K562 (cell line): ENCODE results near the gene PTCH2. TPM values are rescaled to one million over a fixed set of nuclear protein-coding genes. Genes with fewer than 3 reads are reported as not detected.

Experiments
- BCL6 ChIP-seq: fragments of 250-450 bp; sonication (Bioruptor Pico); IDR thresholded peaks from 2 replicates; pipeline ENCODE4 v1.4.0; 2020
- BCOR ChIP-seq: fragments of 450-650 bp; IDR thresholded peaks from 2 replicates; pipeline ENCODE4 v1.6.1; 2016
- BDP1 ChIP-seq: IDR thresholded peaks from 3 replicates; pipeline ENCODE4 v1.6.1; 2011; ENCODE audit not compliant: insufficient read length, insufficient read depth
- FOXK1 ChIP-seq: sonication (generic); formaldehyde crosslinking; IDR thresholded peaks from 2 replicates; pipeline ENCODE4 v1.8.0; 2022; ENCODE audit warnings: missing genetic modification reagents, mild to moderate bottlenecking, borderline replicate concordance
- ID3 ChIP-seq, 2 experiments: fragments of 250-450 bp in 1 of 2; fragments of 450-650 bp in 1 of 2; sonication (Bioruptor Pico) in 1 of 2; IDR thresholded peaks; 2 replicates each; pipeline versions ENCODE4 v1.6.1 to v1.8.0; 2016 to 2021; ENCODE audit warnings: mild to moderate bottlenecking in 2 of 2, moderate library complexity in 2 of 2, missing compliant biosample characterization in 1 of 2, missing genetic modification characterization in 1 of 2
- MAFG ChIP-seq: fragments of 450-650 bp; conservative IDR thresholded peaks from 2 replicates; pipeline ENCODE4 v1.6.1; 2016; ENCODE audit warnings: missing genetic modification characterization, missing compliant biosample characterization
- MCM5 ChIP-seq: fragments of 450-650 bp; IDR thresholded peaks from 2 replicates; pipeline ENCODE4 v1.6.1; 2016; ENCODE audit warnings: low read depth
- PHF20 ChIP-seq: fragments of 450-650 bp; IDR thresholded peaks from 2 replicates; pipeline ENCODE4 v1.6.1; 2018; ENCODE audit not compliant: partially characterized antibody
- RBFOX2 ChIP-seq: fragments of 200-400 bp; formaldehyde crosslinking; IDR thresholded peaks from 2 replicates; pipeline ENCODE4 v1.6.1; 2017; ENCODE audit warnings: low read depth, mild to moderate bottlenecking, low read length, moderate library complexity
- RREB1 ChIP-seq: fragments of 250-450 bp; sonication (Bioruptor Pico); IDR thresholded peaks from 2 replicates; pipeline ENCODE4 v1.4.0; 2020
- SETDB1 ChIP-seq: IDR thresholded peaks from one replicate; pipeline ENCODE4 v1.6.1; 2012; ENCODE audit warnings: low read length, control low read depth, inconsistent platforms
- SPI1 ChIP-seq: IDR thresholded peaks from 2 replicates; pipeline ENCODE4 v1.6.1; 2011; ENCODE audit warnings: low read depth, low read length, control low read depth, borderline replicate concordance
- SREBF2 ChIP-seq: sonication (generic); formaldehyde crosslinking; IDR thresholded peaks from 2 replicates; pipeline ENCODE4 v1.4.0; 2020; ENCODE audit warnings: mild to moderate bottlenecking, missing genetic modification reagents
- XRCC4 ChIP-seq: IDR thresholded peaks from one replicate; pipeline ENCODE4 v1.6.1; 2011; ENCODE audit not compliant: insufficient read depth, insufficient read length; ENCODE audit errors: extremely low read depth
- XRCC5 ChIP-seq: fragments of 200-400 bp; formaldehyde crosslinking; IDR thresholded peaks from 2 replicates; pipeline ENCODE4 v1.6.1; 2017; ENCODE audit warnings: low read depth, mild to moderate bottlenecking, low read length
- ZNF282 ChIP-seq: sonication (generic); formaldehyde crosslinking; IDR thresholded peaks from 2 replicates; pipeline ENCODE4 v1.8.1; 2023; ENCODE audit warnings: missing genetic modification reagents
- ZNF707 ChIP-seq: fragments of 250-450 bp; sonication (Bioruptor Pico); conservative IDR thresholded peaks from 2 replicates; pipeline ENCODE4 v1.8.0; 2022; ENCODE audit warnings: inconsistent platforms, mild to moderate bottlenecking, moderate library complexity
- ZSCAN29 ChIP-seq: fragments of 450-650 bp; IDR thresholded peaks from 2 replicates; pipeline ENCODE4 v1.6.1; 2017
- polyA plus RNA-seq, 8 experiments: library from polyadenylated mRNA; depleted of rRNA in 4 of 8; stranded (reverse) in 5 of 8; unstranded in 3 of 8; fragments of >200 nt; fragmentation: Nextera tagmentation in 2 of 8; fragmentation: Illumina TruSeq in 1 of 8; extraction: Ambion mirVana in 2 of 8; extraction: Trizol in 1 of 8; gene quantifications; 2 replicates each; pipeline versions ENCODE4 v1.2.1 to v1.2.3, GENCODE V29; 2011 to 2014; ENCODE audit warnings: inconsistent platforms in 1 of 8, missing spikeins in 1 of 8
- total RNA-seq, 7 experiments: library from RNA; depleted of rRNA in 6 of 7; stranded (reverse); fragments of >200 nt in 6 of 7; fragmentation: Illumina TruSeq in 2 of 7; extraction: Trizol in 2 of 7; gene quantifications; 2 replicates each; pipeline versions ENCODE4 v1.2.1 to v1.2.3, GENCODE V29; 2011 to 2021; ENCODE audit warnings: low replicate concordance in 1 of 7
- TF ChIP-seq, protein P1 (sequence below), 3 experiments: fragments of 200-800 bp in 1 of 3; fragments of 250-450 bp in 1 of 3; fragments of 450-650 bp in 1 of 3; sonication (Bioruptor Pico) in 1 of 3; sonication (Bioruptor generic) in 1 of 3; formaldehyde crosslinking in 1 of 3; IDR thresholded peaks; 2 replicates each; pipeline versions ENCODE4 v1.6.1 to v1.8.0; 2016 to 2022; ENCODE audit warnings: mild to moderate bottlenecking in 2 of 3, missing genetic modification characterization in 2 of 3, missing compliant biosample characterization in 1 of 3, moderate library complexity in 1 of 3

PTCH2 gene
- total and polyA plus RNA-seq, 9 of the 15 experiments (the other 6 are each of a cell fraction or from before 2014, with no cell fraction given), result 0.15 to 27.3 (median 0.48) TPM; not detected in 1

DNA sequence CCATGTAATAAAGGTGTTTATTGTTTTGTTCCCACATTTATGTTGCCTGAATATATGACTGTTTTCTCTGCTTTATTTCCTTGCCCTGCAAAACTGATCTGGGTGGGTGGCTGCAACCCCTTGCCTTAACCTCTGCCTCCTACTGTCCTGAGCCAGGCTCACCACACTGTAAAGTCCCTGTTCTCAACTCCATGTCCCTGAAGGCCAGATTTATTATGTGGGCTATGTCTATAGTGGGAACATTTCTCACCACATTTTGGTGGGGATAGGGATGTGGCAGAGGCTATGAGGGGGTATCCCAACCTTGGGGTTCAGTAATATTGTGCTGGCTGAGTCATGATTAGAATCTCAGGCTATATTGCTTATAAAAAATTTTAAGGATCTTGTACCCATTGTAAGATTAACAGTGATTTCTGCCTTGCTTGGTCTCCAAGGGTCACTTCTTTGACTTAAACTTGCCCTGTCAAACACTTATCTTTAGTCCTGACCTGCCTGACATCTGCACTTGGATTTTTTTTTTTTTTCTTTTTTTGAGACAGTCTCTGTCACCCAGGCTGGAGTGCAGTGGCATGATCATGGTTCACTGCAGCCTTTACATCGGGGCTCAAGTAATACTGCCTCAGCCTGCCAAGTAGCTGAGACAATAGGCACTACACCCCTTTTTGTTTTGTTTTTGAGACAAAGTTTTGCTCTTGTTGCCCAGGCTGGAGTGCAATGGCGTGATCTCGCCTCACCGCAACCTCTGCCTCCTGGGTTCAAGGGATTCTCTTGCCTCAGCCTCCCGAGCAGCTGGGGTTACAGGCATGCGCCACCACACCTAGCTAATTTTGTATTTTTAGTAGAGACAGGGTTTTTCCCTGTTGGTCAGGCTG is 64.1 kb downstream of the PTCH2 start (continued):
- no peak for TF ChIP-seq ID3 (CRISPR knock-in tag; IDR thresholded peaks at IDR 0.05)
- no peak for TF ChIP-seq ID3 (tag; IDR thresholded peaks at IDR 0.05)
- TF ChIP-seq SPI1, result no peak
- TF ChIP-seq XRCC4, result no peak
- TF ChIP-seq, protein P1, sequence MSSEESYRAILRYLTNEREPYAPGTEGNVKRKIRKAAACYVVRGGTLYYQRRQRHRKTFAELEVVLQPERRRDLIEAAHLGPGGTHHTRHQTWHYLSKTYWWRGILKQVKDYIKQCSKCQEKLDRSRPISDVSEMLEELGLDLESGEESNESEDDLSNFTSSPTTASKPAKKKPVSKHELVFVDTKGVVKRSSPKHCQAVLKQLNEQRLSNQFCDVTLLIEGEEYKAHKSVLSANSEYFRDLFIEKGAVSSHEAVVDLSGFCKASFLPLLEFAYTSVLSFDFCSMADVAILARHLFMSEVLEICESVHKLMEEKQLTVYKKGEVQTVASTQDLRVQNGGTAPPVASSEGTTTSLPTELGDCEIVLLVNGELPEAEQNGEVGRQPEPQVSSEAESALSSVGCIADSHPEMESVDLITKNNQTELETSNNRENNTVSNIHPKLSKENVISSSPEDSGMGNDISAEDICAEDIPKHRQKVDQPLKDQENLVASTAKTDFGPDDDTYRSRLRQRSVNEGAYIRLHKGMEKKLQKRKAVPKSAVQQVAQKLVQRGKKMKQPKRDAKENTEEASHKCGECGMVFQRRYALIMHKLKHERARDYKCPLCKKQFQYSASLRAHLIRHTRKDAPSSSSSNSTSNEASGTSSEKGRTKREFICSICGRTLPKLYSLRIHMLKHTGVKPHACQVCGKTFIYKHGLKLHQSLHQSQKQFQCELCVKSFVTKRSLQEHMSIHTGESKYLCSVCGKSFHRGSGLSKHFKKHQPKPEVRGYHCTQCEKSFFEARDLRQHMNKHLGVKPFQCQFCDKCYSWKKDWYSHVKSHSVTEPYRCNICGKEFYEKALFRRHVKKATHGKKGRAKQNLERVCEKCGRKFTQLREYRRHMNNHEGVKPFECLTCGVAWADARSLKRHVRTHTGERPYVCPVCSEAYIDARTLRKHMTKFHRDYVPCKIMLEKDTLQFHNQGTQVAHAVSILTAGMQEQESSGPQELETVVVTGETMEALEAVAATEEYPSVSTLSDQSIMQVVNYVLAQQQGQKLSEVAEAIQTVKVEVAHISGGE (CRISPR knock-in tag; IDR thresholded peaks at IDR 0.05), result no peak
- no peak for TF ChIP-seq RREB1 (CRISPR knock-in tag)
- TF ChIP-seq FOXK1, result no peak
- TF ChIP-seq RBFOX2, result peak; percentile 63; the same call in 1 of the 2 replicates
- no peak for TF ChIP-seq SREBF2 (CRISPR knock-in tag)
- TF ChIP-seq ZNF707 (CRISPR knock-in tag), result no peak
- TF ChIP-seq MAFG, result no peak
- no peak for TF ChIP-seq PHF20
- 0 out of 2 replicates have a peak, but pooled peaks have one; percentile 33 for TF ChIP-seq ZNF282
- TF ChIP-seq SETDB1, result no peak
- no peak for TF ChIP-seq BDP1
- no peak for TF ChIP-seq BCOR
- TF ChIP-seq XRCC5, result no peak
- TF ChIP-seq BCL6 (CRISPR knock-in tag), result no peak
- no peak for TF ChIP-seq MCM5
- TF ChIP-seq ZSCAN29, result 0 out of 2 replicates have a peak, but pooled peaks have one; percentile 11
